Natural killer cell treated with Interleukin-12 subunit alpha and Interleukin-12 subunit beta and Interleukin-15 and Interleukin-18, amount 100 ng/mL, for 72 hours (primary cell): ENCODE measurements around the gene WWP2. TPM values are rescaled to one million over a fixed set of nuclear protein-coding genes. Genes with fewer than 3 reads are reported as not detected.
"Not testable (repeated sequence)": the region's sequence is repeated elsewhere in the genome, so short reads cannot be mapped to it uniquely, and the experiment has no call there.

ENCODE experiments used
- ATAC-seq, 2 donors: fragments of 150-1000 bp; cut with Tn5 transposase in 1 of 2; sonication (Bioruptor Pico), chemical (Tn5 transposase) in 1 of 2; 2 replicates each; pipeline ENCODE4 v1.10.0; 2021
- DNase-seq: peaks from one replicate; pipeline ENCODE4 v3.0.0; 2022; ENCODE audit warnings: low spot score
- H3K27ac Mint-ChIP-seq, 2 donors: 1 replicate in 1 of 2; 2 replicates in 1 of 2; pipeline ENCODE4 v1.8.0; 2022; ENCODE audit warnings: mixed read lengths in 2 of 2, mild to moderate bottlenecking in 1 of 2, moderate library complexity in 1 of 2
- H3K27me3 Mint-ChIP-seq, 2 donors: 1 replicate in 1 of 2; 2 replicates in 1 of 2; pipeline ENCODE4 v1.8.0; 2022; ENCODE audit warnings: mixed read lengths in 2 of 2
- H3K36me3 Mint-ChIP-seq: one replicate; pipeline ENCODE4 v1.8.0; 2022; ENCODE audit warnings: mixed read lengths
- H3K4me1 Mint-ChIP-seq, 2 donors: 1 replicate in 1 of 2; 2 replicates in 1 of 2; pipeline ENCODE4 v1.8.0; 2022; ENCODE audit warnings: low read depth in 2 of 2, mixed read lengths in 2 of 2, mild to moderate bottlenecking in 1 of 2
- H3K4me3 Mint-ChIP-seq: one replicate; pipeline ENCODE4 v1.8.0; 2022; ENCODE audit warnings: mixed read lengths
- H3K9me3 Mint-ChIP-seq: 2 replicates; pipeline ENCODE4 v1.8.0; 2022; ENCODE audit warnings: mixed read lengths
- total RNA-seq, 2 donors: library from RNA; stranded (reverse); gene quantifications; one replicate each; pipeline ENCODE4 v1.2.3, GENCODE V29; 2022

WWP2 gene
- total RNA-seq, 2 donors from 2014 or later: 82.8 to 93.2 TPM

DNA sequence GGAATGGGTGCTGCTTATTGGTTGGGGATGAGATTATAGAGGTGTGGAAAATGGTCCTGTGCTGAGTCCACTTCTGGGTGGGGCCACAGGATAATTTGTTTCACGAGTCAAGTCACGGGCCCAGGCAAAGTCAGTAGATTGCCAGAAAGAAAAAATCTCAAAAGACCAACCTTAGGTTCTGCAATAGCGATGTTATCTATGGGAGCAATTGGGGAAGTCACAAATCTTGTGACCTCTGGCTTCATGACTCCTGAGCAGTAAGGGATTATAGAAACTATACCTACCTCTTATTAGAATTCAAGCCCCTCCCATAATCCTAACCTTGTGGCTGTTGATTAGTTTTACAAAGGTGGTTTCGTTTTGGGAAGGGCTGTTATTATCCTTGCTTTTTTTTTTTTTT is 31.4 kb downstream of the WWP2 start:
- no peak for ATAC-seq
- no peak overlapping the region for H3K4me3 Mint-ChIP-seq

DNA sequence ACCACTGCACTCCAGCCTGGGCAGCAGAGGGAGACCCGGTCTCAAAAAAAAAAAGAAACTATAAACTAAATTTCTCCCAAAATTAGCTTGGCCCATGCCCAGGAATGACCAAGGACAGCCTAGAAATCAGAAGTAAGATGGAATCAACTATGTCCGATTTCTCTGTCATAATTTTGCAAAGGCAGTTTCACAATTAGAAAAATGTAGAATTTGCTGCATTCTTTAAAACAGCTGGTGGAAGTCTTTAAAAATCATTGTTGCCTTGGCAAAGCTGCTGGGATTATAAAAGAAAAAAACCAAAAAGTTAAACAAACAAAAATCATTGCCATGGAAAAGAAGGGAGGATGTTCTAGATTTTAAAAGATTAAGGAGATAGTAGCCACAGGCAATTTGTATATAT is 32.4 kb downstream of the WWP2 start:
- Mint-ChIP-seq H3K27ac (no peak overlapping the region), H3K36me3 (peaks cover 1% of the 10 kb centered on the region), H3K4me1 (peaks cover 0 to 5% of the 10 kb centered on the region in 2 donors), H3K4me3 (no peak overlapping the region), H3K9me3 (no peaks in the 10 kb centered on the region), H3K27me3 (no peaks in the 10 kb centered on the region)
- no peak for ATAC-seq
- no peak for DNase-seq

More for the DNA sequence above, 31.4 kb downstream of the WWP2 start:
- Mint-ChIP-seq H3K4me1 (peaks cover 0 to 5% of the 10 kb centered on the region in 2 donors), H3K27me3 (no peaks in the 10 kb centered on the region), H3K27ac (no peak overlapping the region), H3K36me3 (peaks cover 3% of the 10 kb centered on the region), H3K9me3 (no peaks in the 10 kb centered on the region)
- DNase-seq: no peak

DNA sequence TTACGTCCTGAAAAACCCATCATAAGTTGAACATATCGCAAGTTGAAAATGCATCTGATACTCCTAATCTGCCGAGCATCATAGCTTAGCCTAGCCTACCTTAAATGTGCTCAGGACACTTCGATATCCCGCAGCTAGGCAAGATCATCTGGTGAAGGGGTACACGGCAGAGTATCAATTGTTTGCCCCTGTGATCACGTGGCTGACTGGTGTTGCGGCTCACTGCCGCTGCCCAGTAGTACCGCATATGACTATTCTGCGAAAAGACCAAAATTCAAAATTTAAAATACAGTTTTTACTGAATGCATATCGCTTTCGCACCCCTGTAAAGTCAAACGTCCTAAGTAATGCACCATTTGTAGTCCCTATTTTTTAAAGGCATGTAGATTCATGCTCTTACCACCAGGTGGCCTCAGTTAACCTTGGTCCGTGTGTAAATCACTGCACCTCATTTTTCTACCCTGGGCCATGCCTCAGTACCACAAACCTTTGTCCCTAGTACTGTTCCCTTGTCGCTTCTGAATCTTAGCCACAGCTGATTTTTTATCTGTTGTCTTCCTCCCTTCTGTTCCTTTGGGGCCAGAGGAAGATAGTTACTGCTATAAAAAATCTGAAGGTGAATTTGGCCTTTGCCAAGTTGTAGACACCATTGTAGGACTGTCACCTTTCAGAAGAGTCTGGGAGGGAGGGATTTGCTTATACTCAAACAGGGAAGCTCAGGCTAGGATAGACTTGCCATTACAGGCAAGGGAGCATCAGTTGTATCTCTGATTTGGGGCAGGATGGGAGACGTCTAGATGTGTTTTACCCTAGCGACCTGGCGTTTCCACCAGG is 34.4 kb downstream of the WWP2 start:
- DNase-seq: no peak
- Mint-ChIP-seq H3K4me3 (no peak overlapping the region), H3K4me1 (peaks cover 0 to 5% of the 10 kb centered on the region in 2 donors), H3K9me3 (no peaks in the 10 kb centered on the region), H3K27me3 (no peaks in the 10 kb centered on the region), H3K27ac (no peak overlapping the region), H3K36me3 (peaks cover 5% of the 10 kb centered on the region)
- peak in 1 of 2 donors; percentile 65 for ATAC-seq

DNA sequence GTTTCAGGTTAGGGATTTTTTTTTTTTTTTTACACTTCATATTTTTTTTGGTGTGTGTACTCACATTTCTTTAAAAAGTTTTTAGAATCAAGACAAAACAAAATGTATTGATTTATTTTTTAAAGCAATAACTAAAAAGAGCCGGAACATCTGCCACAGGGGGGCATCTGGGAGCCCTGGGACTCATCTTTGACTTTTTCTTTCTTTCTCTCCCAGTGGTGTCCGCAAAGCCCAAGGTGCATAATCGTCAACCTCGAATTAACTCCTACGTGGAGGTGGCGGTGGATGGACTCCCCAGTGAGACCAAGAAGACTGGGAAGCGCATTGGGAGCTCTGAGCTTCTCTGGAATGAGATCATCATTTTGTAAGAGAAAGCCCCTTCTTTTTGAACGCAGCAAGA is 36.3 kb downstream of the WWP2 start:
- ATAC-seq (no peak), DNase-seq (no peak)
- H3K36me3 Mint-ChIP-seq: peaks cover 10% of the 10 kb centered on the region
- no peak overlapping the region for H3K27ac Mint-ChIP-seq
- no peak overlapping the region for H3K4me3 Mint-ChIP-seq
- H3K4me1 Mint-ChIP-seq: peaks cover 0 to 7% of the 10 kb centered on the region in 2 donors
- no peaks in the 10 kb centered on the region for H3K27me3 Mint-ChIP-seq
- H3K9me3 Mint-ChIP-seq: no peaks in the 10 kb centered on the region

DNA sequence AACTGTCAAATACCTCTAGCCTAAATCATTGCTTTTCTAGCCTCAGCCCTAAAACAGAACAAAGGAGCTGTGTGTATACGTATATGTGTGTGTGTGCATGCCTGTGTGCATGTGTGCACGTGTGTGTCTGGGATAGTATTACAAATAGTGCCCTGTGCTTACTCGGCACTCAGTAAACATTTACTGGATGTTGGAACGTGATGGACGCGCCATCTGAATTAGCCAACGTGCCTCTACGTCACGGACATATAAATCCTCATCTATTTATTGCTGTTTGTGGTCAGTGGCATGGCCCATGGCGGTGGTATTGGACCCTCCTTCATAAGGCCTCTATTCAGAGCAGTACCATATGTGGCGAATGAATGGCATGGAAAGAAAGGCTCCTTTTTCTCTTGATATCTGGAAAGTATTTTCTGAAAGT is 37.5 kb downstream of the WWP2 start:
- Mint-ChIP-seq H3K4me3 (no peak overlapping the region), H3K36me3 (peaks cover 10% of the 10 kb centered on the region), H3K27me3 (no peaks in the 10 kb centered on the region), H3K9me3 (no peaks in the 10 kb centered on the region), H3K27ac (no peak overlapping the region), H3K4me1 (peaks cover 0 to 7% of the 10 kb centered on the region in 2 donors)
- ATAC-seq (no peak), DNase-seq (no peak)

DNA sequence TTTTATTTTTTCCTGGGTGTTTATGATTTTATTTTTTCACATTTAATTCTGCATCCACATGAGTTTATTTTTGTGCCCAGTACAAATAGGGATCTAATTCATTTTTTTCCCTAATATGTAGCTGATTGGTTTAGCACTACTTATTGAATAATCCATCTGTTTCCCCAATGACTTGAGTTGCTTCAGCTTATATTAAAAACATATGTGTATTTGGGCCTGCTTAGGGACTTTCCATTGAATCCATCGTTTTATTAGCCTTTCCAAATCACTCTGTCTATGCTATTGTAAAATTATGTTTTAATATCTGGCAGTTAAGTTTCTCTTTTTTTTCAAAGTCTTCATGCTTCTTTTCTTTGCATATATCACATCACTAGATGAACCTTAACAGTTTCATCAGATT is 42.2 kb downstream of the WWP2 start:
- ATAC-seq (no peak), DNase-seq (no peak)
- Mint-ChIP-seq H3K4me3 (no peak overlapping the region), H3K9me3 (no peaks in the 10 kb centered on the region), H3K36me3 (peaks cover 10% of the 10 kb centered on the region), H3K4me1 (peaks cover 0 to 5% of the 10 kb centered on the region in 2 donors), H3K27me3 (no peaks in the 10 kb centered on the region), H3K27ac (no peak overlapping the region)

DNA sequence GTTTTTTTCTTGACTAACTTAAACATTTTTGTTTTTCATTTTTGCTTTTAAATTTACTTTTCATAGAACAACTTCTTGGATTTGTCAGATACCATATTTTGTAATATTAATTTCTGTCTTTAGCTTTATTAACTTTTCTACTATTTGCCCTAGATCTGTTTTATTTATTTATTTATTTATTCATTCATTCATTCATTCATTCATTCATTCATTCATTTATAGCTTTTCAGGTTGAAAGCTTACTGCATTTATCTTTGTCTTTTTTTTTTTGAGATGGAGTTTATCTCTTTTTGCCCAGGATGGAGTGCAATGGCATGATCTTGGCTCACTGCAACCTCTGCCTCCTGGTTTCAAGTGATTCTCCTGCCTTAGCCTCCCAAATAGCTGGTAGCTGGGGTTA is 44.6 kb downstream of the WWP2 start:
- H3K4me3 Mint-ChIP-seq, H3K27me3 Mint-ChIP-seq, H3K36me3 Mint-ChIP-seq, H3K9me3 Mint-ChIP-seq, H3K27ac Mint-ChIP-seq, DNase-seq, H3K4me1 Mint-ChIP-seq, ATAC-seq: not testable (repeated sequence)

DNA sequence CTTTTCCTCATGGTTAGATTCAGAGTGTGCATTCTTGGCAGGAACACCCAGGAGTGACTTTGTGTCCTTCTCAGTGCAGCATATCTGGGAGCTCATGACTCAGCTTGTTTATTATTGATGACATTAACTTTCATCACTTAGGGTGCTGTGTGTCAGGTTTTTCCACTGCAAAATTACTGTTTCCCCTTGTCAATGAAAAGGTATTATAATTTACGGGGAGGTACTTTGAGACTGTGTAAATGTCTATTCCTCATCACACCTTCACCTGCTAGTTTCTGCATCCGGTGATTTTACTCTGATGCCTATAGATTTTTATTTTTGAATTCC is 50.5 kb downstream of the WWP2 start:
- Mint-ChIP-seq H3K4me3 (no peak overlapping the region), H3K27me3 (no peaks in the 10 kb centered on the region), H3K36me3 (no peaks in the 10 kb centered on the region), H3K9me3 (no peaks in the 10 kb centered on the region), H3K4me1 (peaks cover 0 to 5% of the 10 kb centered on the region in 2 donors), H3K27ac (peak overlapping the region in 1 of 2 donors; percentile 25)
- no peak for ATAC-seq
- no peak for DNase-seq

DNA sequence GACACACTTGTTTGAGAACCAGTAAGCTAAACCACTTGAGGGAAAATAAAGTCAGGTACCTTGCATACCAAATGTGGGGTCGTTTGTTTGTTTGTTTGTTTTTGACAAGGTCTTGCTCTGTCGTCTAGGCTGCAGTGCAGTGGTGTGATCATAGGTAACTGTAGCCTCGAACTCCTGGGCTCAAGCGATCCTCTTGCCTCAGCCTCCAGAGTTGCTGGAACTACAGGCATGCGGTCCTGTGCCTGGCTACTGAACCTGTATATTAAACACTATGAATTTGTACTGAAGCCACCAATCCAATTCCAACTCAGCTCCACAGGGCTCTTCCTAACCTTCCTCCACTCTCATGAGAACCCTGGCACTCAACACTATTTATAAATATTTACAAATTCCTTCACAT is 51.9 kb downstream of the WWP2 start:
- Mint-ChIP-seq H3K9me3 (no peaks in the 10 kb centered on the region), H3K36me3 (peaks cover 8% of the 10 kb centered on the region), H3K27me3 (no peaks in the 10 kb centered on the region), H3K4me3 (no peak overlapping the region), H3K27ac (peak overlapping the region in 1 of 2 donors; percentile 59), H3K4me1 (peaks cover 0 to 12% of the 10 kb centered on the region in 2 donors)
- ATAC-seq: no peak
- no peak for DNase-seq

DNA sequence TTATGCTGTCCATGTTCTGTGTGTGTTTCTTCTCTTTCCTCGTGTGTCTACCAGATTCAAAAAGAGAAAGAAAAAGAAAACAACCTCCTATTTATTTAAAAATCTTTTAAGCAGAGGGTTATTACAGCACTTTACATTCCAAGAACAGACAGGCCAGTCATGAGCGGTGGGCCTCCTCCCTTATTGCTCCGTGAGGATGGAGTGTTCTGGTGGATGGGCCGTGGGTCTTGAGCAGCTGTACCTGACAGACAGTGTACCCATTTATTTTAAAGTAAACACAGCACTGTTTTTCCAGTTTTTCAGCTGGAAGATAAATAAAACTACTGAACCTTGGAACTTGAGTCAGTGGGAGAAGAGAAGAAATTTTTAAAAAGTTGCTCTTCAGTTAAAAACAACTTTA is 52.4 kb downstream of the WWP2 start:
- no peak for ATAC-seq
- Mint-ChIP-seq H3K27ac (peak overlapping the region in 1 of 2 donors; percentile 59), H3K9me3 (no peaks in the 10 kb centered on the region), H3K36me3 (peaks cover 8% of the 10 kb centered on the region), H3K4me1 (peaks cover 0 to 12% of the 10 kb centered on the region in 2 donors), H3K27me3 (no peaks in the 10 kb centered on the region), H3K4me3 (no peak overlapping the region)
- DNase-seq: no peak

DNA sequence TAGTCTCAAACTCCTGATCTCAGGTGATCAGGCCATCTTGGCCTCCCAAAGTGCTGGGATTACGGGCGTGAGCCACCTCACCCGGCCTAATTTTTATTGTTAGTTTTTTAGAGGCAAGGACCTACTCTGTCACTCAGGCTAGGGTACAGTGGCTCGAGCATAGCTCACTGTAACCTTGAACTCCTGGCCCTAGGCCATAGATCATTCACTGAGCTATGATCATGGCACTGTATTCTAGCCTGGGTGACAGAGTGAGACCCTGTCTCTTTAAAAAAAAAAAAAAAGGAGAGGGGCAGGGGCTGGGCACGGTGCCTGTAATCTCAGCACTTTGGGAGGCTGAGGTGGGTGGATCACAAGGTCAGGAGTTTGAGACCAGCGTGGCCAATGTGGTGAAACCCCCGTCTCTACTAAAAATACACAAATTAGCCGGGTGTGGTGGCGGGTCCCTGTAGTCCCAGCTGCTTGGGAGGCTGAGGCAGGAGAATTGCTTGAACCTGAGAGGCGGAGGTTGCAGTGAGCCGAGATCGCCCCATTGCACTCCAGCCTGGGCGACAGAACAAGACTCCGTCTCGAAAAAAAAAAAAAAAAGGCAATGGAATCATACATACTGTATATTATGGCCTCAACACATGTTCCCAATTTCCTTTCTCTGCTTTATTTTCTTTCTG is 53.2 kb downstream of the WWP2 start:
- H3K27me3 Mint-ChIP-seq, H3K4me3 Mint-ChIP-seq, H3K36me3 Mint-ChIP-seq, ATAC-seq, DNase-seq, H3K9me3 Mint-ChIP-seq, H3K27ac Mint-ChIP-seq: not testable (repeated sequence)
- H3K4me1 Mint-ChIP-seq: peaks cover 0 to 12% of the 10 kb centered on the region in 2 donors

DNA sequence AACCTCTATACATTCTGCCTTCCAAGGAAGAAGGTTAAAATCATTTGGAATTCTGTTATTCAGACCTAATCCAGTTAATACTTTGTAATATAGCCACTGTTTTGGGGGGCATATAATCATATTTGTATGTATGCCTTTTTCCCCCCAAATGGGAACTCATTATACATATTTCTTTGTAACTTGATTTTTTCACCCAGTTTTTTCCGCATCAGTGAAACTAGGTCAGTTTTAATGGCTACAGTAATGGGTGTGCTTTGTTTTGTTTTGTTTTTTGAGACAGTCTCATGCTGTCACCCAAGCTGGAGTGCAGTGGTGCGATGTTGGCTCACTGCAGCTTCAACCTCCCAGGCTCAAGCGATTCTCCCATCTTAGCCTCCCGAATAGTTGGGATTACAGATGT is 54.9 kb downstream of the WWP2 start:
- H3K36me3 Mint-ChIP-seq: peaks cover 8% of the 10 kb centered on the region
- no peak for ATAC-seq

DNA sequence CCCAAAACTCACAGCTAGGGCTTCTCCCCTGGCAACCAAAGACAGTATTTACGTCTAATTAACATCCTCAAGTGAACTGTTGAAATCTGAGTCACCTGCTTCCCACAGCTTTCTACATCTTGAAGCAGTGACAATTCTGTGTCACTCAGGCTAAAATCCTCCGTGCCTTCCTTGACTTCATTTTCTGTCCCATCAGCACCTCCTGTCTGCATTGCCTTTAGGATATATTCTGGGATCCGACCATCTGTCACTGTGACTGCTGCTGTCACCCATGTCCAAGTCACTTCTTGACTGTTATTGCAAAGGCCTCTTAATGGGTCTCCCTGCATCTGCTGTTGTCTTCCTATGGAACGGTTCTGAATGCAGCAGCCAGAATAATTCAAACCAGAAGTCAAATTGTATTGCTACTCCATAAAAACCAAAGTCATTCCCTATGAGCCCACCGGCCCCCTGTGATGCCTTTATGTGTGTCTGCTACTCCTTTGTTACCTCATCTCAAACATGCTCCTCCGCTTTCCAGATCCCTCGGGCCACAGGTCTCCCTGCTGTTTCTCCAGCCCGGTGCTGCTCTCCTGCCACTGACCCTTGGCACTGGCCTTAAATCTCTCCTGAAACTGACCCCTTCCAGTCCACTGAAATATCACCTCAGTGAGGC is 56.9 kb downstream of the WWP2 start:
- ATAC-seq (no peak), DNase-seq (no peak)
- Mint-ChIP-seq H3K36me3 (peaks cover 8% of the 10 kb centered on the region), H3K27ac (no peak overlapping the region), H3K4me1 (peaks cover 0 to 17% of the 10 kb centered on the region in 2 donors), H3K9me3 (no peaks in the 10 kb centered on the region), H3K4me3 (no peak overlapping the region), H3K27me3 (no peaks in the 10 kb centered on the region)

More for the DNA sequence above, 54.9 kb downstream of the WWP2 start:
- H3K4me3 Mint-ChIP-seq: no peak overlapping the region
- H3K27me3 Mint-ChIP-seq: no peaks in the 10 kb centered on the region
- H3K4me1 Mint-ChIP-seq: peaks cover 0 to 13% of the 10 kb centered on the region in 2 donors
- H3K9me3 Mint-ChIP-seq: no peaks in the 10 kb centered on the region
- no peak overlapping the region for H3K27ac Mint-ChIP-seq
- no peak for DNase-seq
